ENCODE data around the gene DAGLA.

The DAGLA gene

GRCh38 chr11:61774411-61774810, 94.2 kb downstream of the DAGLA start:
- intact Hi-C loops (cut with DNase I): no loop called here
- peak in 1 of 10 donors; percentile 86 for DNase-seq

DNA sequence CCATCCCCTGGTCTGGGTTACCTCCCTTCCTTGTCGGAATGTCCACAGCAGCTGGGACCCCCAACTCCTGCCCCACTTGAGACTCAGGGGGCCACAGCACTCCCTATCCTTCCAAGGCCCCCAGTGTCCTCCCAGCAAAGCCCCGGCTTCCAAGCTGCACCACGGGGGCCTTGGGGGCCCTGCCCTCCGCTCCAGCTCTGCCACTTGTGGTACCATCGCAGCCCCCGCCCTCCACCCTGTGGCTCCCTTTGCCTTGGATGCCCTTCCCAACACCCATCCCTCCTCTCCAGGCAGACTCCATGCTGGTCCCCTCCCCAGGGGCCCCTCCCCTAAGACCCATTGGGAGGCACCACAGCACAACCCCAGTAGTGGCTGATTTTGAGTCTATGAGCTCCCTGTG, 94.9 kb downstream of the DAGLA start:
- DNase-seq: no peak
- intact Hi-C loops (cut with DNase I): no loop called here

GRCh38 chr11:61775606-61776554, 95.7 kb downstream of the DAGLA start:
- intact Hi-C loops (cut with DNase I): loop anchor here (1.0 kb wide), 1 partner anchor 27 kb away; no protein-coding TSS in a partner anchor
- DNase-seq: no peak

- peak in 7 of 10 donors; percentile 51 to 94 (median 74) for DNase-seq
- intact Hi-C loops (cut with DNase I): loop anchor here (1.0 kb wide), 1 partner anchor 27 kb away; no protein-coding TSS in a partner anchor
Measured at GRCh38 chr11:61776561-61777075, 96.4 kb downstream of the DAGLA start.

DNA sequence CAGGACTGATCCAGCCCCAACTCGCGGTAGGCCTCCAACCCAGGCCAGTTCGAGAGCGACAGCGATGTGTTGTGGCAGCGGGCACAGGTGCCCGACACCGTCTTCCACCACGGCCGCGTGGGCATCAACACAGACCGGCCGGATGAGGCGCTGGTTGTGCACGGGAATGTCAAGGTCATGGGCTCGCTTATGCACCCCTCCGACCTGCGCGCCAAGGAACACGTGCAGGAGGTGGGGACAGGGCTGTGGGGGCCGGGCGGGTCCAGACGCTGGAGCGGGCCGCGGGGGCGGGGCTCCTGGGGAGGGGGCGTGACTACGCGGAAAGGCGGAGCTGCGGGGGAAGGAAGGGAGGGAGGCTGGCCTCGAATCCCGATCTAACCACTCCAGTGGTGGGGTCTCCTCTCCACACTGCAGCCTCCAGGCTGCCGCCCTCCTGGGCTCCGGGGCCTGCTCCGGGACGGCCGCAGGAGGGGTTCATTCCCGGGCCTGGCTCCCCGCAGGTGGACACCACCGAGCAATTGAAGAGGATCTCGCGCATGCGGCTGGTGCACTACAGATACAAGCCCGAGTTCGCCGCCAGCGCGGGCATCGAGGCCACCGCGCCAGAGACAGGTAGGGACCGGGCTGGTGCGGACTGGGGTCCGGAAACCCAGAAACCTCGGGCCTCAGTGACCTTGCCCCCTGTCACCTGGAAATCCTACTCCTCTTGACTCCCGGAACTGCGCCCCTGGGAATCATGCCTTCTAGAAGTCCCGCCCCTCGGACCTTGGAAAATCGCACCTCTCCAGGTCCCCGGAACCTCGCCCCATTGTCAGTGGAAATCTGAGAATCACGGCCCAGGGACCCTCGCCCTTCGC, 97.3 kb downstream of the DAGLA start:
- intact Hi-C loops (cut with DNase I): no loop called here
- peak in 6 of 10 donors; percentile 35 to 94 (median 55) for DNase-seq

DNA sequence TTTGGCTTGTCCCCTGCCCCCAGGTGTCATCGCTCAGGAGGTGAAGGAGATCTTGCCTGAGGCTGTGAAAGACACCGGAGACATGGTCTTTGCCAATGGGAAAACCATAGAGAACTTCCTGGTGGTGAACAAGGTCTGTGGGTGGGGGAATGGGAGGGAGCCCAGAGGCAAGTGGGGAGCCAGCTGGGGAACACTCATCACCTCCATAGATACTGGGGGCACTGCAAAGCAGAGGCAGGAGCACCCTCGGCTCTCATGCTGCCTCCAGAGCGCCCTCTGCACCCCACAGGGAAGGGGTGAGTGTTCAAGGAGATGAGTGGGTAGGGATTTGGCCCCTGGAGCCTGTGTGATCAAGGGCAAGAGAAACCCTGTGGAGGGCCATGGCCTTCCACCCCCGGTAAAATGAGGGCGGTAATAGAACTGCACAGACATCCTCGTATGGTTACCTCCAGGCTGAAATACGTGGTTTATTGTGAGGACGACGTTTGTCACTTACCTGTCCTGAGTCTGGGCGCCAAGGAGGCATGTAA, 98.2 kb downstream of the DAGLA start:
- intact Hi-C loops (cut with DNase I): no loop called here

GRCh38 chr11:61778920-61779650, 98.9 kb downstream of the DAGLA start:
- DNase-seq: peak in 2 of 10 donors; percentile 76 to 85
- intact Hi-C loops (cut with DNase I): no loop called here

More for the DNA sequence above, 98.2 kb downstream of the DAGLA start:
- DNase-seq: peak in 1 of 10 donors; percentile 48

DNA sequence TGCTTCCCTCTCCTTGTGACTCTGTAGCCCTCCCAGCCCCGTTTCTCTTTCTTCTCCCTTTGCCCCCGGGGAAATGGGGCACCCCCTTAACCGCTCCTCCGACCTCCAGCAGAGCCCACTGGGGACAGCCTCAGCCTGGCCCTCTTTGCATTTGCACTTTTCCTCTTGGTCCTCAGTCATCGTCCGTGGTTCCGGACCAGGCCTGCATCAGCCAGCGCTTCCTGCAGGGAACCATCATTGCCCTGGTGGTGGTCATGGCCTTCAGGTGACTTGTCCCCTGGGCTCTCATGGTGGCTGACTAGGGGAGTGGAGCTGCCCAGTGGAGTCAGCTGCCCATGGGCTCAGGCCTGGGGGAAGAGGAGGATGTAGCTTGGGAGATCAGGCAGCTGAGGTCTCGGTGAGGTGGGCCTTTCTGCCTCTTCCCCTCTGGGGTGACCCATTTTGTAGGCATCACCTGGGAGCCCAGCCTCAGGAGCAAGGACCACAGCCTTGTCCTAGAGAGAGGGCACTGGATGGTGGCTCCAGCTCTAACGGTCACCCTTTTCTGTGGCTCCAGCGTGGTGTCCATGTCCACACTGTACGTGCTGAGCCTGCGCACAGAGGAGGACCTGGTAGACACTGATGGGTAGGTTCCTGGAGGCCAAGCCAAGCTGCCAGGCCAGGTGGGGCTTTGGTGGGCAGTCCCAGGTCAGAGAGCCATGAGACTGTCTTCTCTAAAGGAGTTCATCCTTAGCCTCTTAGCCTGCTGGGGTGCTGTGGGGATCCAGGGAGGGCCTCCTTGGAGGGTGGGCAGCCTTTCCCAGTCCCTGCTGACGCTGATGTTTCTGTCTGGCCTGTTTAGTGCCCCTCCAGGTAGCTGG, 99.7 kb downstream of the DAGLA start:
- peak in 2 of 10 donors; percentile 59 to 82 for DNase-seq
- intact Hi-C loops (cut with DNase I): no loop called here

GRCh38 chr11:61780581-61781162, 100.5 kb downstream of the DAGLA start:
- DNase-seq: peak in 2 of 10 donors; percentile 55 to 68
- intact Hi-C loops (cut with DNase I): no loop called here

- intact Hi-C loops (cut with DNase I): no loop called here
- DNase-seq: peak in 3 of 10 donors; percentile 52 to 78 (median 70)
Measured at GRCh38 chr11:61781585-61781984, 101.4 kb downstream of the DAGLA start.

DNA sequence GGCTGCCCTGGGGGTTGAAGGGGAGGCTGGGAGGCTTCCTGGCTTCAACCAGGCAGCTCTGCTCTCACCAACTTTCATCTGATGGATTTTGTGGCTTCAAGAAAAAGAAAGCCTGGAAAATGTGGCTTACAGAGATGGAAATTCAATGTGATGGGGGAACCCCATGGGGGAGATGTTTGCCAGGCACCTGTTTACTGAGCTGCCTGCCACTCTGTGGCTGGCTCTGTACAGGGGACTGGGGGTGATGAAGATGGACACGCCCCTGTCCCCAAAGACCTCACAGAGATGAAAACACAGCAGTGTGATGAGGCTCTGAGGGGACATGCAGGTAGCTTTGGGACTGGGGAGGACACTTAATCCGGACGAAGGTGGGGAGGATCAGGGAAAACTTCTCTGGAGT, 102.1 kb downstream of the DAGLA start:
- intact Hi-C loops (cut with DNase I): no loop called here
- DNase-seq: peak in 1 of 10 donors; percentile 16

GRCh38 chr11:61782841-61783240, 102.7 kb downstream of the DAGLA start:
- DNase-seq: peak in 3 of 10 donors; percentile 35 to 67 (median 47)

GRCh38 chr11:61783717-61784505, 103.7 kb downstream of the DAGLA start:
- intact Hi-C loops (cut with DNase I): no loop called here

More at GRCh38 chr11:61782841-61783240, 102.7 kb downstream of the DAGLA start:
- intact Hi-C loops (cut with DNase I): no loop called here

GRCh38 chr11:61784506-61784805, 104.3 kb downstream of the DAGLA start:
- DNase-seq: peak in 3 of 10 donors; percentile 8 to 69 (median 67)
- intact Hi-C loops (cut with DNase I): no loop called here

More at GRCh38 chr11:61783717-61784505, 103.7 kb downstream of the DAGLA start:
- peak in 2 of 10 donors; percentile 55 to 58 for DNase-seq

DNA sequence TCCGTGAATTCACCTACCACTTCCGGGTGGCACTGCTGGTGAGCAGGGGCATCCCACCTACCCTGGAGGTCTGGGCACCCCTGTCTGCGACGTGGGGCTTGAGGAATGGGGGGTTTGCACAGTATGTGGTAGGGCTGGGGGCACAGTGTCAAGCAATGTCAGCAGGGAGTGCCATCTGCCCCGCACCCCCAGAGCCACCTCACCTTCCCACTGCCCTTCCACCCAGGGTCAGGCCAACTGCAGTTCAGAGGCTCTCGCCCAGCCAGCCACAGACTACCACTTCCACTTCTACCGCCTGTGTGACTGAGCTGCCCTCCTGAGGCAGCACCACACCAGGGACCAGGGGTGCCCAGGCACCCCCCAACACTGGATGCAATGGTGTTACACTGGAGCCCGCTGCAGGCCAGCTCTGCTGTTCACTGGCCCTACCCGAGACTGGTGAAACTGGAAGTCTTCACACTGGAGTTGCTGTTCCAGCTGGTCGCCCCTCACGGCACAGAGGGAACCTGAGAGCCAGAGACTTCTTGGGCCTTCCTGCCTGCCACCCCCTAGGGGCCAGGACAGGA, 105.7 kb downstream of the DAGLA start:
- peak in 3 of 10 donors; percentile 7 to 77 (median 73) for DNase-seq
- intact Hi-C loops (cut with DNase I): no loop called here

- intact Hi-C loops (cut with DNase I): loop anchor here (2.0 kb wide), 1 partner anchor 41 kb away; no protein-coding TSS in a partner anchor
- peak in 6 of 10 donors; percentile 55 to 93 (median 57) for DNase-seq
Measured at GRCh38 chr11:61787928-61788491, 107.8 kb downstream of the DAGLA start.

Data from posterior cingulate gyrus (tissue), 11 donors.